H1 (cell line): ENCODE measurements around the gene TMEM202. TPM values are rescaled to one million over a fixed set of nuclear protein-coding genes. Genes with fewer than 3 reads are reported as not detected.

Experiments
- CTCF ChIA-PET: fragments of 300-600 bp; sonication (Branson Sonifier 250); formaldehyde crosslinking; loops from one replicate; lab custom pipeline; 2021; ENCODE audit not compliant: partially characterized antibody; lab: Charles Lee
- POLR2A ChIA-PET: fragments of 300-600 bp; sonication (Branson Sonifier 250); formaldehyde crosslinking; loops from one replicate; lab custom pipeline; 2021; ENCODE audit warnings: inconsistent platforms; ENCODE audit not compliant: partially characterized antibody; lab: Charles Lee
- DNase-seq, 2 experiments: peaks; one replicate each; pipeline versions ENCODE4 v3.0.0 to v3.0.0-alpha.2; 2010 to 2022; ENCODE audit warnings: low spot score in 2 of 2, low read depth in 1 of 2, mixed read lengths in 1 of 2
- FAIRE-seq: peaks from 2 replicates; lab custom pipeline; 2011; peaks lifted over from hg19 to GRCh38; lab: Jason Lieb, UNC
- H2AFZ ChIP-seq: 2 replicates; pipeline ENCODE4 v1.8.1; 2012; ENCODE audit warnings: low read length, inconsistent platforms
- H2AK5ac ChIP-seq: 2 replicates; pipeline ENCODE4 v1.6.1; 2013; ENCODE audit warnings: low read depth, low read length
- H2BK120ac ChIP-seq: replicated peaks from 2 replicates; pipeline ENCODE3; 2013; ENCODE audit warnings: low read depth, low read length, inconsistent platforms
- H2BK12ac ChIP-seq: 2 replicates; pipeline ENCODE4 v1.6.1; 2013; ENCODE audit warnings: low read depth, low read length
- H2BK15ac ChIP-seq: 2 replicates; pipeline ENCODE4 v1.6.1; 2013; ENCODE audit warnings: low read length
- H2BK20ac ChIP-seq: 2 replicates; pipeline ENCODE4 v1.6.1; 2013; ENCODE audit warnings: low read length
- H2BK5ac ChIP-seq: 2 replicates; pipeline ENCODE4 v1.6.1; 2013; ENCODE audit warnings: low read depth, low read length
- H3K14ac ChIP-seq: 2 replicates; pipeline ENCODE4 v1.6.1; 2013; ENCODE audit warnings: inconsistent platforms; ENCODE audit not compliant: insufficient read length
- H3K18ac ChIP-seq: 2 replicates; pipeline ENCODE4 v1.6.1; 2013; ENCODE audit warnings: low read length; ENCODE audit errors: extremely low read depth
- H3K23ac ChIP-seq: 2 replicates; pipeline ENCODE4 v1.6.1; 2013; ENCODE audit warnings: inconsistent platforms; ENCODE audit not compliant: insufficient read length
- H3K23me2 ChIP-seq: 2 replicates; pipeline ENCODE4 v1.6.1; 2013; ENCODE audit warnings: low read depth, low read length
- H3K27ac ChIP-seq: 2 replicates; pipeline ENCODE4 v1.6.1; 2011; ENCODE audit warnings: low read depth, low read length, inconsistent platforms
- H3K27me3 ChIP-seq, 4 experiments: replicated peaks in 1 of 4; 1 replicate in 1 of 4; 2 replicates in 3 of 4; pipeline versions ENCODE4 v1.6.1 to v1.8.1; 2011 to 2013; ENCODE audit warnings: low read length in 3 of 4, mild to moderate bottlenecking in 3 of 4, inconsistent platforms in 2 of 4, mixed read lengths in 2 of 4, moderate library complexity in 1 of 4; ENCODE audit not compliant: control insufficient read depth in 3 of 4, insufficient read depth in 3 of 4; ENCODE audit errors: extremely low read depth in 1 of 4
- H3K36me3 ChIP-seq, 4 experiments: 2 replicates each; pipeline versions ENCODE4 v1.6.1 to v1.8.1; 2011 to 2013; ENCODE audit warnings: mild to moderate bottlenecking in 4 of 4, low read length in 3 of 4, moderate library complexity in 2 of 4, control low read depth in 1 of 4, inconsistent platforms in 1 of 4; ENCODE audit not compliant: insufficient read depth in 4 of 4, control insufficient read depth in 2 of 4
- H3K4ac ChIP-seq: replicated peaks from 2 replicates; pipeline ENCODE3; 2013; ENCODE audit warnings: low read length, low read depth, mixed read lengths, inconsistent platforms; ENCODE audit not compliant: insufficient read length
- H3K4me1 ChIP-seq, 4 experiments: replicated peaks in 1 of 4; 1 replicate in 1 of 4; 2 replicates in 3 of 4; pipeline versions ENCODE4 v1.6.1 to v1.8.1; 2011 to 2013; ENCODE audit warnings: low read length in 3 of 4, inconsistent platforms in 2 of 4, mixed read lengths in 1 of 4; ENCODE audit not compliant: insufficient read depth in 4 of 4, control insufficient read depth in 3 of 4
- H3K4me2 ChIP-seq, 2 experiments: 2 replicates each; pipeline versions ENCODE4 v1.6.1 to v1.8.1; 2011 to 2013; ENCODE audit warnings: low read depth in 2 of 2, low read length in 2 of 2, control low read depth in 1 of 2, inconsistent platforms in 1 of 2, mild to moderate bottlenecking in 1 of 2; ENCODE audit not compliant: insufficient read depth in 1 of 2
- H3K4me3 ChIP-seq, 4 experiments: fragments of 200-600, 300-600 bp in 1 of 4; sonication (generic), shearing (Covaris generic), sonication (Bioruptor Twin) in 1 of 4; 2 replicates each; pipeline versions ENCODE4 v1.5.1 to v1.8.1; 2011 to 2016; ENCODE audit warnings: low read length in 4 of 4, low read depth in 3 of 4, control low read depth in 2 of 4, inconsistent platforms in 2 of 4, mild to moderate bottlenecking in 2 of 4, mixed read lengths in 1 of 4, moderate library complexity in 1 of 4; ENCODE audit not compliant: insufficient read depth in 2 of 4; ENCODE audit errors: extremely low read depth in 1 of 4
- H3K56ac ChIP-seq: replicated peaks from 2 replicates; pipeline ENCODE3; 2013; ENCODE audit warnings: low read depth, mild to moderate bottlenecking, mixed read lengths, low read length, inconsistent platforms; ENCODE audit not compliant: insufficient read length
- H3K79me1 ChIP-seq: 2 replicates; pipeline ENCODE4 v1.6.1; 2013; ENCODE audit warnings: low read depth, low read length, control low read depth
- H3K79me2 ChIP-seq, 2 experiments: 2 replicates each; pipeline versions ENCODE4 v1.6.1 to v1.8.1; 2012 to 2013; ENCODE audit warnings: low read length in 2 of 2, mild to moderate bottlenecking in 2 of 2, inconsistent platforms in 1 of 2; ENCODE audit not compliant: insufficient read depth in 2 of 2, control insufficient read depth in 1 of 2
- H3K9ac ChIP-seq, 4 experiments: replicated peaks in 1 of 4; 1 replicate in 1 of 4; 2 replicates in 3 of 4; pipeline versions ENCODE4 v1.6.1 to v1.8.1; 2011 to 2013; ENCODE audit warnings: low read depth in 3 of 4, low read length in 3 of 4, control low read depth in 2 of 4, mild to moderate bottlenecking in 2 of 4, moderate library complexity in 2 of 4, inconsistent platforms in 1 of 4; ENCODE audit errors: extremely low read depth in 1 of 4
- H3K9me3 ChIP-seq, 2 experiments: 2 replicates each; pipeline versions ENCODE4 v1.6.1 to v1.8.1; 2012 to 2013; ENCODE audit warnings: mild to moderate bottlenecking in 2 of 2, moderate library complexity in 2 of 2, control low read depth in 1 of 2, inconsistent platforms in 1 of 2, low read depth in 1 of 2, low read length in 1 of 2, mixed read lengths in 1 of 2; ENCODE audit not compliant: insufficient read depth in 2 of 2
- H4K20me1 ChIP-seq, 2 experiments: replicated peaks in 1 of 2; 2 replicates each; pipeline versions ENCODE3 to v1.8.1; 2011 to 2013; ENCODE audit warnings: inconsistent platforms in 2 of 2, low read length in 2 of 2, mild to moderate bottlenecking in 1 of 2; ENCODE audit not compliant: insufficient read depth in 2 of 2, control insufficient read depth in 1 of 2
- H4K5ac ChIP-seq: 2 replicates; pipeline ENCODE4 v1.6.1; 2013; ENCODE audit warnings: low read length, low read depth, mixed read lengths, inconsistent platforms; ENCODE audit not compliant: insufficient read length
- H4K8ac ChIP-seq: 2 replicates; pipeline ENCODE4 v1.8.0; 2013; ENCODE audit warnings: mild to moderate bottlenecking, moderate library complexity, low read length, inconsistent platforms; ENCODE audit not compliant: insufficient read depth; ENCODE audit errors: extremely low read depth
- H4K91ac ChIP-seq: replicated peaks from 2 replicates; pipeline ENCODE3; 2013; ENCODE audit warnings: low read length, mixed read lengths, inconsistent platforms; ENCODE audit not compliant: insufficient read length
- CBX8 ChIP-seq: fragments of 300-800, 300-1000 bp; sonication (generic); IDR thresholded peaks from 2 replicates; pipeline ENCODE4 v1.7.1; 2016; ENCODE audit warnings: low read depth, low read length, borderline replicate concordance
- CTBP2 ChIP-seq: IDR thresholded peaks from 2 replicates; pipeline ENCODE4 v1.7.0; 2011; ENCODE audit warnings: borderline replicate concordance, mild to moderate bottlenecking, moderate library complexity, mixed read lengths, low read length; ENCODE audit not compliant: insufficient read depth, insufficient read length
- EGR1 ChIP-seq: IDR thresholded peaks from 2 replicates; pipeline ENCODE4 v1.6.1; 2011; ENCODE audit warnings: low read depth, low read length, borderline replicate concordance
- GTF2F1 ChIP-seq: IDR thresholded peaks from 2 replicates; pipeline ENCODE4 v1.6.1; 2012; ENCODE audit warnings: low read depth, low read length, improper control_type of control experiment, borderline replicate concordance
- SP1 ChIP-seq: IDR thresholded peaks from 2 replicates; pipeline ENCODE4 v1.6.1; 2011; ENCODE audit warnings: low read depth, low read length
- TAF7 ChIP-seq: optimal IDR thresholded peaks from 2 replicates; pipeline ENCODE3; 2011; ENCODE audit warnings: low read depth, mild to moderate bottlenecking, inconsistent platforms, low read length, moderate library complexity, borderline replicate concordance
- WGBS, 2 experiments: shearing (Covaris generic) in 1 of 2; methylation state at CpG; one replicate each; pipeline versions ENCODE4 v1.1.6 to v1.1.7; 2013 to 2015; ENCODE audit warnings: low lambda C conversion rate in 2 of 2, mixed read lengths in 2 of 2, inconsistent platforms in 1 of 2, low coverage in 1 of 2, missing lambda C conversion rate in 1 of 2; ENCODE audit not compliant: insufficient replicate concordance in 2 of 2, insufficient coverage in 1 of 2, insufficient read length in 1 of 2; ENCODE audit errors: extremely low coverage in 1 of 2, missing lambda C conversion rate in 1 of 2; 5-methylcytosine and 5-hydroxymethylcytosine counted together
- polyA plus RNA-seq, 7 experiments: library from polyadenylated mRNA; depleted of rRNA in 3 of 7; stranded (reverse) in 5 of 7; unstranded in 2 of 7; fragments of >200 nt in 5 of 7; fragments of 200-250 nt in 2 of 7; gene quantifications; 1 replicate in 5 of 7; 2 replicates in 1 of 7; 4 replicates in 1 of 7; pipeline versions ENCODE4 v1.2.1 to v1.2.3, GENCODE V29; 2011 to 2013; ENCODE audit warnings: missing spikeins in 2 of 7, mixed read lengths in 2 of 7
- total RNA-seq: library from RNA; stranded (reverse); fragmentation: NEBNext Ultra II Directional; extraction: Animal tissue kit (Norgen Biotek cat#: 25700); gene quantifications from 2 replicates; pipeline ENCODE4 v1.2.1, GENCODE V29; 2021

Gene TMEM202
- total and polyA plus RNA-seq, 2 of the 8 experiments (the other 6 are each of a cell fraction or from before 2014, with no cell fraction given): not detected

- ChIA-PET CTCF (interaction anchor here (0.6 to 1.5 kb wide), 2 partner anchors 21 to 37 kb away, joined by 3 read pairs; no protein-coding TSS in a partner anchor), POLR2A (interaction anchor here (1.3 kb wide), 1 partner anchor 13 kb away, joined by 7 read pairs; the partner anchor contains the start of gene HEXA)
- H2BK20ac ChIP-seq: no peak overlapping the region
- H3K27ac ChIP-seq: no peak overlapping the region
- TF ChIP-seq TAF7 (no peak), CTBP2 (no peak), SP1 (no peak), CBX8 (no peak), EGR1 (no peak), GTF2F1 (no peak)
- H2BK15ac ChIP-seq: no peak overlapping the region
- H3K14ac ChIP-seq: no peak overlapping the region
- H4K8ac ChIP-seq: no peak overlapping the region
- no peaks in the 10 kb centered on the region for H3K9me3 ChIP-seq
- H3K27me3 ChIP-seq: no peaks in the 10 kb centered on the region
- no peaks in the 10 kb centered on the region for H4K20me1 ChIP-seq
- H3K23ac ChIP-seq: no peak overlapping the region
- H2BK5ac ChIP-seq: no peak overlapping the region
- H3K9ac ChIP-seq: no peak overlapping the region
- H2AK5ac ChIP-seq: no peak overlapping the region
- FAIRE-seq (no peak), DNase-seq (no peak)
- no peak overlapping the region for H2BK12ac ChIP-seq
- H3K79me1 ChIP-seq: no peaks in the 10 kb centered on the region
- 82% methylated on average over 3 of the region's 3 CpGs; no CpG with 5 or more reads in 1 of the 2 experiments for whole genome bisulfite sequencing, 2 experiments
- H2AFZ ChIP-seq: no peak overlapping the region
- no peak overlapping the region for H3K4me3 ChIP-seq
- H4K91ac ChIP-seq: no peak overlapping the region
- H3K36me3 ChIP-seq: no peaks in the 10 kb centered on the region
- no peak overlapping the region for H3K18ac ChIP-seq
- no peak overlapping the region for H4K5ac ChIP-seq
- H3K23me2 ChIP-seq: no peaks in the 10 kb centered on the region
- H3K4me2 ChIP-seq: no peak overlapping the region
- no peak overlapping the region for H3K56ac ChIP-seq
- H2BK120ac ChIP-seq: no peak overlapping the region
- no peak overlapping the region for H3K4ac ChIP-seq
- no peaks in the 10 kb centered on the region for H3K4me1 ChIP-seq
- no peaks in the 10 kb centered on the region for H3K79me2 ChIP-seq
These were observed 8.9 kb upstream of the TMEM202 start for GRCh38 chr15:72389231-72389630.
